Measurements from ENCODE around the gene ETS1.

Gene ETS1

DNA sequence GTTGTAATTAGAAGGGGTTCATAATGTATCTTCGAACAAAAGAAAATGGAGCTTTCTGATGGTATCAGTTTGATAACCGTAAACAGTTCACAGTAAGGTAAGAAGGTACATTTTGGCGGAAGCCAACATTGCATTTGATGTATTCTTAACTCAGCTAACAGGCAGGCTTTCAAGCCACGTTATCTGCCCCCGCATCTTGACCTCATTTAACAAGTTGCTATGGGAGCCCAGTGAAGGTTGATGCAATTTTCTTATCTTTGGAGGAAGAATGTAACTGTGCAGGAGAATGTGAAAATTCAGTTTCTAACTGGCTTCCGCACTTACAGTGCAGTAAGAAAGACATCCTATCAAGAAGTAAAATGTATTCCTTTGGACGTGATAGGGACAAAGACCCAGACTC is 110.6 kb downstream of the ETS1 start:
- DNase-seq, result peak; percentile 88

DNA sequence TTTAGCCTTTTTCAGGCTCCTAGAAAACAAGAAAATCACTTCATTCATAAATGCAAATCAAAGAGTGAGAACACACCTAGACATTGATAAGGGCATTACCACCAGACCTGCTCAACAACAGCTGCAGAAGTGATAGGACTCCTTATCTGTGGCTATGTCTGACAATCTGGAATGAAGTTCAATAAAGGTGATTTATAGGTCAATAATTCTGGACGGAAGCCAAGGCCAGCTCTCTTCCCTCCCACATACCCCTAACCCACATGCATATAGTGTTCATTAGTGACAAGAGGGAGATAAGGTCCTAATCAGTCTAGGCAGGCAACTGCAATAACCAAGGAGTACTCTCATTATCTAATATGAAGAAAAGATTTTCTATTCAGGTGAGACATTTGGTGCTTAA is 111.3 kb downstream of the ETS1 start:
- DNase-seq, result no peak

DNA sequence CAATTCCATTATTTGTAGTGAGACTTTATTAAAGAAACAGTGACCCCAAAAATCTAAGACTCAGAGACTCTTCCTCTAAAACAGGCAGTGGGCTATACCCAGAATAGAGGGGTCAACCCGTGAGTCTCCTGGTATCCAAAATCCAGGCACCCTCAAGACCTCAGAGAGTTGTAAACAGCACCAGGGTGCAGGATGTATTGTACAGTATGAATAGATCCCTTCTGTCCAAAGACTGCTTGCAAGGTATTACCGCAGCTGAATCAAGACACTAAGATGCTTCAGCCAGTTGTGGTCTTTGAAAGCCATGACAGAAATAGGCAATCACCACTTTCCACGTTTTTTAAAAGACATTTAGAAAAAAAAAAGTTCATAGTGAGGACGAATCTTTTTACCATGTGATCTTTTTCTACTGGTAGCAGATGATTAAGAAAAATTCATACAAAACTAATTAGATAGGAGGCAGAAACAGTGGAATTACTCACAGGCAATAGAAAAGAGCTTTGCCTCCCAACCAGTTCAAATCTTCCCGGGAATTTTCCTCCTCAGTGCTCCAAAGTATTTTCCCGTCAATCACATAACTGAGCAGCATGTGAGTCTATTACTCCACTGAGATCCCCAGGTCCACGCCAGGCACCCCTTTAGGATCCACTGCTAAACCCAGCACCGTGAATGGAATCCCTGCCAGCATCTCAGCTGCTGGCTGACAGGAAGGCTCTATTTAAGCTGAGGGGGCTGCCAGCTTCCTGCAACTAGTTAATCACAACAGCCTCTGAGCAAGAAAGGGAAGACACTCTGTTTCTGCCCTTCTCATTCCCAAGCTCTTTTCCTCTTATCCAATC is 113.1 kb downstream of the ETS1 start:
- DNase-seq, result no peak

DNA sequence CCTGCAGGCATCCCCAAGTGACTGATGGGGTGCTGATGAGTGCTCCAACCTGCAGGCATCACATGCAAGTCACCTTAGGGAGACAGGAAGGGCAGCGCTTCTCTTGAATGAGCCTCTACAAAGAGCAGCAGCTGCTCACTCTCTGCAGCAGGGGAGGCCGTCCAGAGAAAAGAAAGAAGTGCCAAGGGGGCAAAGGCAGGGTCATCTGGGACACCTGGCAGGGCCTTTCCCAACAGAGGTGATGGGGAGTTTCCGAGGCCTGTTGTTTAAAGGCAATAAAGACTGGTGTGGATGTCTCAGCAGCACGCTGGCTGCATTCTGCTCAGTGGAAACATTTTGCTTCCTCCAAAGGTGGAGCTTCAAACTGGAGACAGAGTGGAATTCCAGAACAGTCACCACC is 113.7 kb downstream of the ETS1 start:
- DNase-seq, result peak; percentile 59

GRCh38 chr11:128472128-128473089 is 114.9 kb downstream of the ETS1 start:
- no peak for DNase-seq

DNA sequence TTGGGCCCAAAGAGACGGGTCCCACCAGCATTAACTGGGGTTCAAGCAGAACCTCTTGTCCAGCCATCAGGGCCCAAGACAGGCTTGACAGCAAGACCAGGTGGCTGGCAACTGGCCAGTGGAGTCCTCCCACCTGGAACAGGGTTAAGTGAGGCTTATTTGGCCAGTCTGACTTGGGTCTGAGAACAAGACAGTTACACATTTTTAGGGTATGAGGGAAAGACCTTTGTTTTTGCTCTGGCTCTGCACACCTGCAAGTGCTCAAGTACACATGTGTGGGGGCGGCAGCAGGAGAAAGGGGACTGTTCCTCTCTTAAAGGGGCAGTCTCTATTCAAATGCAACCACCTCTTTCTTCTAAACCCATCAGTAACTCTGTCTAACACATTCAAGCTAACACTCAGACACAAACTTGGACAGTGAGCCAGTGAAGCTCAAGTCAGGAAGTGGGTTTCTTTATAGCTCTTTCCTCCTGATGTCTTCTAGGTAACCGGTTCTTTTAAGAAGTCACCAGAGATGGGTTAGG is 116.2 kb downstream of the ETS1 start:
- DNase-seq, result peak; percentile 76

- peak; percentile 72 for DNase-seq
Measured at GRCh38 chr11:128470081-128470480, 117.3 kb downstream of the ETS1 start.

- peak; percentile 60 for DNase-seq
Measured at GRCh38 chr11:128469220-128469619, 118.1 kb downstream of the ETS1 start.

DNA sequence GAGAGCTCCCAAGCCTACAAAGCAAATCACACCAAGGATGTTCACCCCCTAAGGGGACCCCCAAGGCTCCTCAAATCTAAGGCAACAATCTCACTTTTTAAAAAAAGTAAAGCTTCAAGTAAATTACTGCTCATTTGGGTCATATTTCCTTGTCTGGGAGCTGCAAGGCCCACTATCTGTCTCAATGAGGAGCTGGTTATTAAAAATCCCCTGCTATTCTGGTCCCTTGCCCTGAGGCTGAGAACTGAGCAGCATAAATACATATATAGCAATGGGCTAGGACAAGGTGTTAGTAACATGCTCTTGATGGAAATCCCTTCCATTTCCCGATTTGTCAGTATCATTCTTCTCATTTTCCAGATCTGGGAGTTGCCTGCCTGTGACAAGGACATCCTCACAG is 119.2 kb downstream of the ETS1 start:
- no peak for DNase-seq

GRCh38 chr11:128467610-128468041 is 119.7 kb downstream of the ETS1 start:
- DNase-seq, result peak; percentile 57

DNA sequence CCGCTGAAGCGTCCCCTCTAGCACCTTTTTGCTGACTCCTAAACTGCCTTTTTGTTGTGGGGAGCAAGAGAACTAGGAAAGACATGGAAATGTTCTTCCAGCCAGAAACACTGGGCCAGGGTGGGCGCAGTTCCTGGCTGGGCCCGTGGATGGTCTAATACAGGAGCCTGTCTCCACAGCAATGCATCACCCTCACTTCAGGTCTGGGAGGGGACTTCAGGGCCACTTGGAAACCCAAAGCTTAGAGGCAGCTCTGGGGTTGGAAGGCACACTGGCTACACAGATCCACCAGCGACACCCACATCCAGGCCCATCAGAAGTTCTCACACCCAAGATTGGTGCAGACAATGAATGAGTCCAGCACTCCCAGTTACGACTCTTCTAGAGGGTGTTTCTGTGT is 120.3 kb downstream of the ETS1 start:
- no peak for DNase-seq

DNA sequence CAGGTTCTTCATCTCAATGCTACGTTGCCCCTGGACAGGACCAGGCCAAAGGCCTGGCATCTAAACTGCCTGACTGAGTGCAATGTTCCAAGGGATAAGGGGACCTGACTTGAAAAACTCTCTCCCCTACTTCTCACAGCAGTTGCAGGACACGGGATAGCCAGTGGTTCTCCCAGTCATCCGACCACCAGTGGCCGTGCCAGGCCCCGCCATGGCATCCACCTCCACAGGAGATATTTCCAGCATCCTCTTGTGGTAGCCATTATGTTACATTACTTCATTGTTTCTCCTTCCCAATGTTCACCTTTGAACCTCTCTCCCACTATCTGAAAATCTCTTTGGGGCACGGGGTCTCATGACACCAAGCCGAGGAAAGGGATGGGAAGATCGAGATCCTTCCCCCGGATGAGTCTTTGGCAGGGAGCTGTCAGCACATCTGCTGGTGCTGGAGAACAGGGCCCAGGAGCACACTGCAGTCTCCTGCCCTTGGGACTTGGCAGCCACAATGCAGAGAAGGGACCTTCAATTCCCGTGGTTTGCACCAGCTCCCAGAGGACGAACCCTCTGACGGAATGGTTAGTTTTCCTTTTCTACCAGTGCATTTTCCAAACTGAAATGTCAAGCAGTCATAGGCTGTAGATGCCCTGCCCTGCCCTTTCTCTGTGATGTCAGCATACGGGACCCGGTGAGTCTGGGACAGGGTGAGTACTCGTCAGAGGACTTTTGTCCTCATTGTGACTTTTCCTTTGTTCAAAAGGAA is 121.2 kb downstream of the ETS1 start:
- DNase-seq, result no peak

- no peak for DNase-seq
Measured at GRCh38 chr11:128465531-128465930, 121.8 kb downstream of the ETS1 start.

DNA sequence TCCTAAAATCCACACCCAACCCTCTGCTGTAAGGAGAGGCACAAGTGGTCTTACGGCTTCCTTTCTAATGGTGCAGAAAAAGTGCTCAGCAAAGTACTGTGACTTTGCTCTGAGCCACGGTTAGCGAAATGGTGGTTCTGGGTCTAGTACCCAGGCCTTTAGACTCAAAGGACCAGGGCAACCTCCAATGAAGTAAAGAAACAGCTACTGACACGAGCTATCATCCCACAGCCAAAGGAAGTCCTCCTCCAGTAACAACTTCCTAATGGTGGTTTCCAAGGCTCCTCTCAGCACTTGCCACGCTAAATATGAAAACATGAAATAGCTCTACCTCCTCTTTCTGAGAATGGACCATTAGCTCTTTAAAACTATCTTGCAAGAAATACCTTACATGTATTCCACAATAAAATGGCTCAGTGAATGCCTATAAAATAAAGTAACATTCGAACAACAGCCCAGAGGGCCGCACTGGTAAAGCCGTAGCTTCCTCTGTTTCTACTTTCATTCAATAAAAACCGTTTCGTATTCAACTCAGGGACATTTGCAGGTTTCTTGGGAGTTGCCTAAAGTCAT is 122.4 kb downstream of the ETS1 start:
- no peak for DNase-seq

- no peak for DNase-seq
Measured at GRCh38 chr11:128463979-128464378, 123.4 kb downstream of the ETS1 start.

DNA sequence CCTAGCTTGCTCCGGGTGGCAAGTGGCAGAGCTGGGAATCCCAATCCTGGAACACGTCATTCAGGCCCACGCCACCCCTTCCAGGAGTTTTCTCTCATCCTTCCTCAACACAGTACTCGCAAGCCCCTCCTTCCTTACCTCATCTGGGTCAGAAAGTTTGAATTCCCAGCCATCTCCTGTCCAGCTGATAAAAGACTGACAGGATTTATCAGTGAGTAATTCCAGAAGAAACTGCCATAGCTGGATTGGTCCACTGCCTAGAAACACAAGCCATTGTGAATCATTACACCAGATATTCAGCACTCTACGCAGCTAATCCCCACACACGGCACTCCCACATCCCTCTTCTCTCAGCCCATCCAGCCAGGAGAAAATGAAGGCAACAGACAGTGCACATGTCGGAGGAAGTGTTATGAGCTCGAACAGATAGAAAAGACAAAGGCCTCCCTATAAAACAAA is 124.0 kb downstream of the ETS1 start:
- DNase-seq, result no peak

GRCh38 chr11:128462922-128463321 is 124.4 kb downstream of the ETS1 start:
- no peak for DNase-seq

DNA sequence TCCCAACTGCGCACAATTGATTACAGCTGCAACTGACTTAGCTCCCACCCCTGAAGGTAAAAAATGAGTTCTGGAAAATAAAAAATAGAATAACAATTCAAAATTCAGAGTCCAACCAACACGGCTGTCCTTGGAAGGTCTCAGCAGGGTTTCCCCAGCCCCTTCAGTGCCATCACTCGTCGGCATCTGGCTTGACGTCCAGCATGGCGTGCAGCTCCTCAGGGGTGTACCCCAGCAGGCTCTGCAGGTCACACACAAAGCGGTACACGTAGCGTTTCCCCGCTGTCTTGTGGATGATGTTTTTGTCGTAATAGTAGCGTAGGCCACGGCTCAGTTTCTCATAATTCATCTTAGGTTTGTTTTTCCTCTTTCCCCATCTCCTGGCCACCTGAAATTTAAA is 125.2 kb downstream of the ETS1 start:
- no peak for DNase-seq

DNA sequence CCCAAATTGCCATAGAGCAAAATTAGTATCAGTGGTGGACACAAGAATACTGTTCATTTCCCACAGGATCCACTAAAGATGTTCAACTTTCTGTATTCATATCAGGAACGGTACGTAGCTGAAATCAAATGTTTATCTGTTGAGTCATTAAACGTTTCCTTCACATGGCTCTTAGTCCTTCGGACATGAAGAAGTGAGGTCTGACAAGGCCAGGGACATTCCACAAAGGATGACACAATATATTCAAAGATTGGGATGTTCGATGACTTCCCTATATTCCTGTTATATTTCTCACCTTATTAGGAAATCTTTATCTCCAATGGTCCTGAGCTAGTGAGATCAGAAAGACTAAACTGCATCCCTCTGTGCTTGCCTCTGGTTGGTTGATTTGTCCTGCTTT is 129.0 kb downstream of the ETS1 start:
- no peak for DNase-seq

DNA sequence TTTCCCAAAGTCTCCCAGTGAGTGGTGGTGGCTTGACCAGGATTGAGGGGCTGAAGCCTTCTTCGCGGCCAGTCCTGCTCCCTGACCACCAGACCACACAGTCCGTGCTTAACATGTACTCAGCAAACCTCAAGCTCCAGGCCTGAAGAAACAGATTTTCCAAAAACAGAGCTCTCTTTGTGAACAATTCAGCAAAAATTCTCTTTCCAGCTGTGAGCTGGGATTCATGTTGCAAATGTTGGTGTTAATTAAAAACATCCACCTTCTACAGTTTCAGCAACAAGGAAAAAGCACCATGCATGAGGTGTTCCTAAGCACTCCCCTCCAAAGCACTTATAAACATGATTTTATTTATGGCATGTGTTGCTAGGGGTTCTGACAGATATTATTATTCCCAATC is 129.5 kb downstream of the ETS1 start:
- no peak for DNase-seq

GRCh38 chr11:128456566-128457268 is 130.6 kb downstream of the ETS1 start:
- no peak for DNase-seq

- DNase-seq, result no peak
Measured at GRCh38 chr11:128455766-128456165, 131.6 kb downstream of the ETS1 start.
